ENCODE results near the gene BRAF.
"Not testable (repeated sequence)": the region's sequence is repeated elsewhere in the genome, so short reads cannot be mapped to it uniquely, and the experiment has no call there.

BRAF gene

DNA sequence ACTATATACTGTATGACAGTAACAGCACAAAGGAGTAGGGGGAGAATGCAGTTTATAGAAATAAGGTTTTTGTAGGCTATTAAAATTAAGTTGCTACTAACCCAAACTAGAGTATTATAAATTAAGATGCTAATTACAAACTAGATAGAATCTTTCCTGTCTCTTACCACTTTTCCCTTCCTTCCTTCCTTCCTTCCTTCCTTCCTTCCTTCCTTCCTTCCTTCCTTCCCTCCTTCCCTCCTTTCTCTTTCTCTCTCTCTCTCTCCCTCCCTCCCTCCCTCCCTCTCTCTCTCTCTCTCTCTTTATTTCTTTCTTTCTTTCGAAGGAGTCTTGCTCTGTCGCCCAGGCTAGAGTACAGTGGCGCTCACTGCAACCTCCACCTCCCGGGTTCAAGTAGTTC lies 36.4 kb upstream of the BRAF start:
- in situ Hi-C loops (cut with HindIII; ENCODE audit: low pct_ligation_motif_present, low sequenced_read_pairs), result no loop called here
- Histone ChIP-seq H3K27me3 (replicated peaks) (no peaks in the 10 kb centered on the region), H3K36me3 (replicated peaks) (no peaks in the 10 kb centered on the region), H3K4me3 (ENCODE audit: low read depth, low read length) (no peak overlapping the region), H3K27ac (no peak overlapping the region)
- DNase-seq, result no peak
- TF ChIP-seq, protein P1, sequence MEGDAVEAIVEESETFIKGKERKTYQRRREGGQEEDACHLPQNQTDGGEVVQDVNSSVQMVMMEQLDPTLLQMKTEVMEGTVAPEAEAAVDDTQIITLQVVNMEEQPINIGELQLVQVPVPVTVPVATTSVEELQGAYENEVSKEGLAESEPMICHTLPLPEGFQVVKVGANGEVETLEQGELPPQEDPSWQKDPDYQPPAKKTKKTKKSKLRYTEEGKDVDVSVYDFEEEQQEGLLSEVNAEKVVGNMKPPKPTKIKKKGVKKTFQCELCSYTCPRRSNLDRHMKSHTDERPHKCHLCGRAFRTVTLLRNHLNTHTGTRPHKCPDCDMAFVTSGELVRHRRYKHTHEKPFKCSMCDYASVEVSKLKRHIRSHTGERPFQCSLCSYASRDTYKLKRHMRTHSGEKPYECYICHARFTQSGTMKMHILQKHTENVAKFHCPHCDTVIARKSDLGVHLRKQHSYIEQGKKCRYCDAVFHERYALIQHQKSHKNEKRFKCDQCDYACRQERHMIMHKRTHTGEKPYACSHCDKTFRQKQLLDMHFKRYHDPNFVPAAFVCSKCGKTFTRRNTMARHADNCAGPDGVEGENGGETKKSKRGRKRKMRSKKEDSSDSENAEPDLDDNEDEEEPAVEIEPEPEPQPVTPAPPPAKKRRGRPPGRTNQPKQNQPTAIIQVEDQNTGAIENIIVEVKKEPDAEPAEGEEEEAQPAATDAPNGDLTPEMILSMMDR (IDR thresholded peaks at IDR 0.05; ENCODE audit: low read depth, low read length, missing control alignments), result no peak

DNA sequence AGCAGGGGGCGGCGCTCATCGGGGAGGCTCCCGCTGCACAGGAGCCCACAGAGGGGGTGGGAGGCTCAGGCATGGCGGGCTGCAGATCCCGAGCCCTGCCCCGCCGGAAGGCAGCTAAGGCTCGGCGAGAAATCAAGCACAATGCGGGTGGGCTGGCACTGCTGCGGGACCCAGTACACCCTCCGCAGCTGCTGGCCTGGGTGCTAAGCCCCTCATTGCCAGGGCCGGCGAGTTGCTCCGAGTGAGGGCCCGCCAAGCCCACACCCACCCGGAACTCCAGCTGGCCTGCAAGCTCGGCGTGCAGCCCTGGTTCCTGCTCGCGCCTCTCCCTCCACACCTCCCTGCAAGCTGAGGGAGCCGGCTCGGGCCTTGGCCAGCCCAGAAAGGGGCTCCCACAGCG lies 32.3 kb upstream of the BRAF start:
- H3K27me3 ChIP-seq (replicated peaks); H3K27ac ChIP-seq; H3K36me3 ChIP-seq (replicated peaks); H3K4me3 ChIP-seq (ENCODE audit: low read depth, low read length); in situ Hi-C loops (cut with HindIII; ENCODE audit: low pct_ligation_motif_present, low sequenced_read_pairs); DNase-seq: not testable (repeated sequence)

DNA sequence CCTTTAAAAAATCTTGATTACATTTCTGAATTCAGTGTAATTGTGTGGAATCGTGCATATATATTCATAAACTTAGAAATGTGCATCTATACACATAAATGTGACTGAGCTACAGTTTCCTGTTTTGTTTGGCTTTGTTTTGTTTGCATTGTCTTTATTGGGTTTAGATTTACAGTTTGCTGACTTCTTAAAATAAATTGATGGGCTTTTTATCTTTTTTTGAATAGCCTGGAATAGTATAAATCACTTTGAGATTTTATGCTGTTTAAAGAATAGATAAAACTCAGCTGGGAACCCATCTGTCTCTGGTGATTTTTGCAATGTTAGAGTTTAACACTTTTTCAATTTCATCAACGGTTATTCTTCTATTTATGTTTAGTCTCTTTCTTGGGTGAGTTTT lies 21.2 kb upstream of the BRAF start:
- Histone ChIP-seq H3K27ac (no peak overlapping the region), H3K4me3 (ENCODE audit: low read depth, low read length) (no peak overlapping the region), H3K36me3 (replicated peaks) (no peaks in the 10 kb centered on the region), H3K27me3 (replicated peaks) (no peaks in the 10 kb centered on the region)
- DNase-seq, result no peak
- TF ChIP-seq, protein P1 (IDR thresholded peaks at IDR 0.05; ENCODE audit: low read depth, low read length, missing control alignments), result no peak
- in situ Hi-C loops (cut with HindIII; ENCODE audit: low pct_ligation_motif_present, low sequenced_read_pairs), result no loop called here

DNA sequence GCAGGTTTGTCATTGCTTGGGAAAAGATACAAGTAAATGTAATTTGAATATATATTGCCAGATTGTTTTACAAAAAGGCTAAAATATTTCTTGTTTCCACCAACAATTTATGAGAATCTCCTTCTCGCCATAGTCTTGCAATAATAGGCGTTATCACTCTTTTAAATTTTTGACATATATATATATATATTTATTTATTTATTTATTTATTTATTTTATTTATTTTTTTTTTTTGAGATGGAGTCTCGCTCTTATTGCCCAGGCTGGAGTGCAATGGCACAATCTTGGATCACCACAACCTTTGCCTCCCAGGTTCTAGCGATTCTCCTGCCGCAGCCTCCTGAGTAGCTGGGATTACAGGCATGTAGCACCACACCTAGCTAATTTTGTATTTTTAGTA lies 17.5 kb upstream of the BRAF start:
- in situ Hi-C loops (cut with HindIII; ENCODE audit: low pct_ligation_motif_present, low sequenced_read_pairs); H3K27ac ChIP-seq; H3K4me3 ChIP-seq (ENCODE audit: low read depth, low read length); H3K27me3 ChIP-seq (replicated peaks); DNase-seq; H3K36me3 ChIP-seq (replicated peaks): not testable (repeated sequence)

DNA sequence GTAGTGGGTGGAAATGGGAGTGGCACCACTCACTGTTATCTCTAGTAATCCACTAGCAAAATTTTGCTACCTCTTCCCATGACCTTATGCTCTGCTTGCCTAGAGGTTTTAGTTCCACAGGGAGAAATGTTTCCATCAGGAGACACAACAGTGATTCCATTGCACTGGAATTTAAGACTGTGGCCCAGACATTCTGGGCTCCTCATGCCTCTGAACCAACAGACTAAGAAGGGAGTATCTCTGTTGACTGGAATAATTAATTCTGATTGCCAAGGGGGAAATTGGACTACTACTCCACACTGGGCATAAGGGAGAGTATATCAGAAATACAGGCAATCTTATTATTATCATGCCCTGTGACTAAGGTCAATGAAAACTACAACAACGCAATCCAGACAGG lies 16.2 kb upstream of the BRAF start:
- no peak overlapping the region for H3K4me3 ChIP-seq (ENCODE audit: low read depth, low read length)
- no peaks in the 10 kb centered on the region for H3K27me3 ChIP-seq (replicated peaks)
- in situ Hi-C loops (cut with HindIII; ENCODE audit: low pct_ligation_motif_present, low sequenced_read_pairs), result no loop called here

DNA sequence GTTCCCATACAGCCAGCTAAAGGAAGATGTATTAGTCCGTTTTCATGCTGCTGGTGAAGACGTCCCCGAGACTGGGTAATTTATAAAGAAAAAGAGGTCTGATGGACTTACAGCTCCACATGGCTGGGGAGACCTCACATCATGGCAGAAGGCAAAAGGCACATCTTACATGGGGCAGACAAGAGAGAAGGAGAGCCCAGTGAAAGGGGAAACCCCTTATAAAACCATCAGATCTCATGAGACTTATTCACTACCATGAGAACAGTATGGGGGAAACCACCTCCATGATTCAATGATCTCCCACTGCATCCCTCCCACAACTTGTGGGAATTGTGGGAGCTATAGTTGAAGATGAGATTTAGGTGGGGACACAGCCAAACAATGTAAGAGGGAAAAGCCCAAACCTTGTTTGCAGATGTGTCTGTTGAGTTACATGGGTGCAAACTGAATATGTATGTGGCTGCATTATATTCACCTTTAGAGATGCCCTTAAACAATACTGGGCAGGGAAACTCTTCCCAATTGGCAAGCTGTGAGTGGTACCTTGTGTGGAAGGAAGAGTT lies 13.1 kb upstream of the BRAF start:
- DNase-seq, result no peak
- TF ChIP-seq, protein P1 (IDR thresholded peaks at IDR 0.05; ENCODE audit: low read depth, low read length, missing control alignments), result no peak
- in situ Hi-C loops (cut with HindIII; ENCODE audit: low pct_ligation_motif_present, low sequenced_read_pairs), result no loop called here

More for the DNA sequence above, 16.2 kb upstream of the BRAF start:
- no peak for DNase-seq
- TF ChIP-seq, protein P1 (IDR thresholded peaks at IDR 0.05; ENCODE audit: low read depth, low read length, missing control alignments), result no peak
- no peaks in the 10 kb centered on the region for H3K36me3 ChIP-seq (replicated peaks)
- no peak overlapping the region for H3K27ac ChIP-seq

More for the DNA sequence above, 13.1 kb upstream of the BRAF start:
- Histone ChIP-seq H3K36me3 (replicated peaks) (no peaks in the 10 kb centered on the region), H3K4me3 (ENCODE audit: low read depth, low read length) (no peak overlapping the region), H3K27me3 (replicated peaks) (no peaks in the 10 kb centered on the region), H3K27ac (no peak overlapping the region)
